GM12864 (cell line): ENCODE results near the gene TCF7L2.

Source experiments
- DNase-seq: peaks from one replicate; pipeline ENCODE4 v3.0.0-alpha.2; 2011; ENCODE audit warnings: low read depth
- H3K4me3 ChIP-seq: 2 replicates; pipeline ENCODE4 v1.5.1; 2011; ENCODE audit warnings: mild to moderate bottlenecking, low read depth, low read length, control low read depth
- CTCF ChIP-seq: IDR thresholded peaks from 2 replicates; pipeline ENCODE4 v1.5.1; 2011; ENCODE audit warnings: low read depth, mild to moderate bottlenecking, moderate library complexity, low read length, control low read depth, inconsistent platforms; ENCODE audit errors: missing control alignments

The TCF7L2 gene

GRCh38 chr10:113068178-113068890 is 118.3 kb downstream of the TCF7L2 start:
- no peak overlapping the region for H3K4me3 ChIP-seq
- no peak for TF ChIP-seq CTCF
- no peak for DNase-seq

- DNase-seq: no peak
- TF ChIP-seq CTCF: no peak
Observed at GRCh38 chr10:113069595-113069994, 119.5 kb downstream of the TCF7L2 start.

GRCh38 chr10:113071446-113071845 is 121.4 kb downstream of the TCF7L2 start:
- DNase-seq: no peak
- no peak for TF ChIP-seq CTCF
- H3K4me3 ChIP-seq: no peak overlapping the region

More at GRCh38 chr10:113069595-113069994, 119.5 kb downstream of the TCF7L2 start:
- no peak overlapping the region for H3K4me3 ChIP-seq

GRCh38 chr10:113073549-113074189 is 123.6 kb downstream of the TCF7L2 start:
- no peak for DNase-seq
- H3K4me3 ChIP-seq: no peak overlapping the region
- TF ChIP-seq CTCF: no peak

GRCh38 chr10:113076949-113077348 is 126.9 kb downstream of the TCF7L2 start:
- no peak overlapping the region for H3K4me3 ChIP-seq
- TF ChIP-seq CTCF: no peak
- DNase-seq: no peak

GRCh38 chr10:113078282-113078907 is 128.3 kb downstream of the TCF7L2 start:
- TF ChIP-seq CTCF: no peak
- no peak overlapping the region for H3K4me3 ChIP-seq
- DNase-seq: no peak
